GM23338 (cell line): ENCODE results near the gene KIF25. TPM values are rescaled to one million over a fixed set of nuclear protein-coding genes. Genes with fewer than 3 reads are reported as not detected.

Source experiments
- ATAC-seq: fragments of 200-7000 bp; cut with Tn5 transposase; 3 replicates; pipeline ENCODE4 v1.9.1; 2020
- DNase-seq: peaks from one replicate; pipeline ENCODE4 v3.0.0-alpha.2; 2015; ENCODE audit warnings: low spot score
- H2AFZ ChIP-seq: fragments of 200-600 bp; sonication (generic); 2 replicates; pipeline ENCODE4 v1.8.0; 2016; ENCODE audit warnings: antibody characterized with exemption, mild to moderate bottlenecking, moderate library complexity
- H3F3A ChIP-seq: fragments of 200-600 bp; sonication (generic); replicated peaks from 2 replicates; pipeline ENCODE4 v1.8.0; 2017; ENCODE audit warnings: antibody characterized with exemption, mixed run types, low read depth
- H3K27ac ChIP-seq: fragments of 200-600 bp; sonication (generic); 2 replicates; pipeline ENCODE4 v1.6.1; 2016; ENCODE audit warnings: low read depth
- H3K27me3 ChIP-seq: fragments of 200-600 bp; sonication (generic); 2 replicates; pipeline ENCODE4 v1.8.0; 2016; ENCODE audit warnings: mild to moderate bottlenecking, mixed run types, moderate library complexity; ENCODE audit not compliant: insufficient read depth
- H3K36me3 ChIP-seq: fragments of 200-600 bp; sonication (generic); 2 replicates; pipeline ENCODE4 v1.8.0; 2016; ENCODE audit warnings: mild to moderate bottlenecking; ENCODE audit not compliant: insufficient read depth
- H3K4me1 ChIP-seq: fragments of 200-600 bp; sonication (generic); 2 replicates; pipeline ENCODE4 v1.8.0; 2016; ENCODE audit warnings: mild to moderate bottlenecking, moderate library complexity; ENCODE audit not compliant: insufficient read depth
- H3K4me2 ChIP-seq: fragments of 200-600 bp; sonication (generic); 2 replicates; pipeline ENCODE4 v1.7.1; 2017; ENCODE audit warnings: mixed run types
- H3K4me3 ChIP-seq: fragments of 200-600 bp; sonication (generic); 2 replicates; pipeline ENCODE4 v1.6.1; 2016; ENCODE audit warnings: mixed run types
- H3K79me2 ChIP-seq: fragments of 200-600 bp; sonication (generic); replicated peaks from 2 replicates; pipeline ENCODE4 v1.8.0; 2017; ENCODE audit warnings: mild to moderate bottlenecking; ENCODE audit not compliant: insufficient read depth
- H3K9me2 ChIP-seq: fragments of 200-600 bp; sonication (generic); 2 replicates; pipeline ENCODE4 v1.8.0; 2017; ENCODE audit not compliant: insufficient read depth
- H4K20me1 ChIP-seq: fragments of 200-600 bp; sonication (generic); replicated peaks from 2 replicates; pipeline ENCODE4 v1.8.0; 2017; ENCODE audit warnings: mild to moderate bottlenecking; ENCODE audit not compliant: insufficient read depth
- H3K27ac Mint-ChIP-seq: 2 replicates; pipeline ENCODE4 v1.8.0; 2020; ENCODE audit warnings: inconsistent platforms, mild to moderate bottlenecking, moderate library complexity, mixed read lengths
- H3K27me3 Mint-ChIP-seq: 3 replicates; pipeline ENCODE4 v1.8.0; 2022; ENCODE audit warnings: low read depth, mild to moderate bottlenecking, moderate library complexity, mixed read lengths, inconsistent platforms; ENCODE audit not compliant: insufficient read depth, poor library complexity
- H3K36me3 Mint-ChIP-seq: 3 replicates; pipeline ENCODE4 v1.8.0; 2021; ENCODE audit warnings: low read depth, mild to moderate bottlenecking, inconsistent platforms, moderate library complexity, mixed read lengths
- H3K4me1 Mint-ChIP-seq: 3 replicates; pipeline ENCODE4 v1.8.0; 2020; ENCODE audit warnings: mild to moderate bottlenecking, inconsistent platforms, mixed read lengths
- H3K4me3 Mint-ChIP-seq: 3 replicates; pipeline ENCODE4 v1.8.0; 2021; ENCODE audit warnings: moderate library complexity, mild to moderate bottlenecking, inconsistent platforms, mixed read lengths
- H3K9me3 Mint-ChIP-seq: 3 replicates; pipeline ENCODE4 v1.8.0; 2020; ENCODE audit warnings: moderate library complexity, mild to moderate bottlenecking, inconsistent platforms, mixed read lengths
- CREB1 ChIP-seq: fragments of 250-450 bp; sonication (Bioruptor Pico); IDR thresholded peaks from 2 replicates; pipeline ENCODE4 v1.5.0; 2020; ENCODE audit warnings: low read depth, mild to moderate bottlenecking, moderate library complexity
- CTCF ChIP-seq, 2 experiments: fragments of 200-600 bp in 1 of 2; sonication (generic) in 1 of 2; conservative IDR thresholded peaks; 2 replicates each; pipeline versions ENCODE4 v1.5.1 to v1.6.1; 2016 to 2017; ENCODE audit warnings: antibody characterized with exemption in 2 of 2, low read depth in 2 of 2, mild to moderate bottlenecking in 2 of 2, moderate library complexity in 1 of 2
- EZH2 ChIP-seq: fragments of 200-600 bp; sonication (generic); IDR thresholded peaks from one replicate; pipeline ENCODE4 v1.8.0; 2017; ENCODE audit warnings: antibody characterized with exemption, mild to moderate bottlenecking, low read depth; ENCODE audit not compliant: unreplicated experiment
- EZH2phosphoT487 ChIP-seq: fragments of 200-600 bp; sonication (generic); IDR thresholded peaks from one replicate; pipeline ENCODE4 v1.8.1; 2018; ENCODE audit warnings: antibody characterized with exemption; ENCODE audit not compliant: unreplicated experiment
- JUNB ChIP-seq: IDR thresholded peaks from one replicate; pipeline ENCODE4 v1.6.1; 2016; ENCODE audit warnings: antibody characterized with exemption; ENCODE audit not compliant: unreplicated experiment
- POLR2AphosphoS5 ChIP-seq: IDR thresholded peaks from 2 replicates; pipeline ENCODE4 v1.6.1; 2016; ENCODE audit warnings: antibody characterized with exemption, low read depth
- STAT1 ChIP-seq: IDR thresholded peaks from one replicate; pipeline ENCODE4 v1.6.1; 2016; ENCODE audit warnings: antibody characterized with exemption; ENCODE audit not compliant: unreplicated experiment
- ZNF331 ChIP-seq: fragments of 250-450 bp; sonication (Bioruptor Pico); IDR thresholded peaks from 2 replicates; pipeline ENCODE4 v1.5.0; 2020; ENCODE audit warnings: low read depth, mild to moderate bottlenecking, moderate library complexity
- polyA plus RNA-seq: library from polyadenylated mRNA; unstranded; fragments of >200 nt; fragmentation: Nextera tagmentation; extraction: Ambion mirVana; gene quantifications from 2 replicates; pipeline ENCODE4 v1.2.1, GENCODE V29; 2016
- total RNA-seq: library from RNA; depleted of rRNA; stranded (reverse); fragments of >200 nt; shearing (Covaris generic); gene quantifications from 2 replicates; pipeline ENCODE4 v1.2.3, GENCODE V29; 2014
- TF ChIP-seq, protein P1 (sequence below): IDR thresholded peaks from 2 replicates; pipeline ENCODE4 v1.6.1; 2016; ENCODE audit warnings: antibody characterized with exemption
- TF ChIP-seq, protein P2 (sequence below): IDR thresholded peaks from one replicate; pipeline ENCODE4 v1.6.1; 2018; ENCODE audit warnings: antibody characterized with exemption; ENCODE audit not compliant: unreplicated experiment
- TF ChIP-seq, protein P3 (sequence below): fragments of 250-450 bp; sonication (Bioruptor Pico); IDR thresholded peaks from 2 replicates; pipeline ENCODE4 v1.5.0; 2020; ENCODE audit warnings: mild to moderate bottlenecking, moderate library complexity

The KIF25 gene
- total and polyA plus RNA-seq, 2 experiments from 2014 or later: 0.69 to 0.76 TPM

DNA sequence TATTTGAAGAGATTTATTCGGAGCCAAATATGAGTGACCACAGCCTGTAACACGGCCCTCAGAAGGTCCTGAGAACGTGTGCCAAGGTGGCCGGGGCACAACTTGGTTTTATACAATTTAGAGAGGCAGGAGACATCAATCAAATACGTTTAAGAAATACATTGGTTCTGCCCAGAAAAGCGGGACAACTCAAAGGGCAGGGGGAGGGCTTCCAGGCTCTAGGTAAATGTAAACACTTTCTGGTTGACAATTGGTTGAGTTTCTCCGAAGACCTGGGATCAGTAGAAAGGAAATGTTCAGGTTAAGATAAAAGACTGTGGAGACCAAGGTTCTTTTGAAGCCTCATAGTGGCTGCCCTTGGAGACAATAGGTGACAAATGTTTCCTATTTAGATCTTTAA lies 18.9 kb upstream of the KIF25 start:
- Histone ChIP-seq H3K4me3 (no peak overlapping the region), H3K27me3 (no peaks in the 10 kb centered on the region), H4K20me1 (0 out of 2 replicates have a peak, but pooled peaks cover 3% of the 10 kb centered on the region), H3K36me3 (no peaks in the 10 kb centered on the region), H3F3A (no peaks in the 10 kb centered on the region), H2AFZ (no peak overlapping the region), H3K79me2 (no peaks in the 10 kb centered on the region), H3K4me2 (no peak overlapping the region), H3K9me2 (no peaks in the 10 kb centered on the region), H3K27ac (no peak overlapping the region), H3K4me1 (0 out of 2 replicates have a peak, but pooled peaks cover 2% of the 10 kb centered on the region)
- no peak for DNase-seq
- Mint-ChIP-seq H3K27ac (no peak overlapping the region), H3K36me3 (peaks cover 6% of the 10 kb centered on the region), H3K9me3 (peaks cover 12% of the 10 kb centered on the region), H3K27me3 (peaks cover 4% of the 10 kb centered on the region), H3K4me3 (no peak overlapping the region), H3K4me1 (peaks cover 5% of the 10 kb centered on the region; the same call in 2 of the 3 replicates)
- TF ChIP-seq, protein P1, sequence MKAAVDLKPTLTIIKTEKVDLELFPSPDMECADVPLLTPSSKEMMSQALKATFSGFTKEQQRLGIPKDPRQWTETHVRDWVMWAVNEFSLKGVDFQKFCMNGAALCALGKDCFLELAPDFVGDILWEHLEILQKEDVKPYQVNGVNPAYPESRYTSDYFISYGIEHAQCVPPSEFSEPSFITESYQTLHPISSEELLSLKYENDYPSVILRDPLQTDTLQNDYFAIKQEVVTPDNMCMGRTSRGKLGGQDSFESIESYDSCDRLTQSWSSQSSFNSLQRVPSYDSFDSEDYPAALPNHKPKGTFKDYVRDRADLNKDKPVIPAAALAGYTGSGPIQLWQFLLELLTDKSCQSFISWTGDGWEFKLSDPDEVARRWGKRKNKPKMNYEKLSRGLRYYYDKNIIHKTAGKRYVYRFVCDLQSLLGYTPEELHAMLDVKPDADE: no peak
- TF ChIP-seq, protein P2, sequence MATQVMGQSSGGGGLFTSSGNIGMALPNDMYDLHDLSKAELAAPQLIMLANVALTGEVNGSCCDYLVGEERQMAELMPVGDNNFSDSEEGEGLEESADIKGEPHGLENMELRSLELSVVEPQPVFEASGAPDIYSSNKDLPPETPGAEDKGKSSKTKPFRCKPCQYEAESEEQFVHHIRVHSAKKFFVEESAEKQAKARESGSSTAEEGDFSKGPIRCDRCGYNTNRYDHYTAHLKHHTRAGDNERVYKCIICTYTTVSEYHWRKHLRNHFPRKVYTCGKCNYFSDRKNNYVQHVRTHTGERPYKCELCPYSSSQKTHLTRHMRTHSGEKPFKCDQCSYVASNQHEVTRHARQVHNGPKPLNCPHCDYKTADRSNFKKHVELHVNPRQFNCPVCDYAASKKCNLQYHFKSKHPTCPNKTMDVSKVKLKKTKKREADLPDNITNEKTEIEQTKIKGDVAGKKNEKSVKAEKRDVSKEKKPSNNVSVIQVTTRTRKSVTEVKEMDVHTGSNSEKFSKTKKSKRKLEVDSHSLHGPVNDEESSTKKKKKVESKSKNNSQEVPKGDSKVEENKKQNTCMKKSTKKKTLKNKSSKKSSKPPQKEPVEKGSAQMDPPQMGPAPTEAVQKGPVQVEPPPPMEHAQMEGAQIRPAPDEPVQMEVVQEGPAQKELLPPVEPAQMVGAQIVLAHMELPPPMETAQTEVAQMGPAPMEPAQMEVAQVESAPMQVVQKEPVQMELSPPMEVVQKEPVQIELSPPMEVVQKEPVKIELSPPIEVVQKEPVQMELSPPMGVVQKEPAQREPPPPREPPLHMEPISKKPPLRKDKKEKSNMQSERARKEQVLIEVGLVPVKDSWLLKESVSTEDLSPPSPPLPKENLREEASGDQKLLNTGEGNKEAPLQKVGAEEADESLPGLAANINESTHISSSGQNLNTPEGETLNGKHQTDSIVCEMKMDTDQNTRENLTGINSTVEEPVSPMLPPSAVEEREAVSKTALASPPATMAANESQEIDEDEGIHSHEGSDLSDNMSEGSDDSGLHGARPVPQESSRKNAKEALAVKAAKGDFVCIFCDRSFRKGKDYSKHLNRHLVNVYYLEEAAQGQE: no peak
- TF ChIP-seq ZNF331 (CRISPR knock-in tag): no peak
- no peak for TF ChIP-seq EZH2phosphoT487
- TF ChIP-seq STAT1: no peak
- no peak for TF ChIP-seq EZH2
- no peak for TF ChIP-seq JUNB
- no peak for TF ChIP-seq POLR2AphosphoS5
- TF ChIP-seq, protein P3, sequence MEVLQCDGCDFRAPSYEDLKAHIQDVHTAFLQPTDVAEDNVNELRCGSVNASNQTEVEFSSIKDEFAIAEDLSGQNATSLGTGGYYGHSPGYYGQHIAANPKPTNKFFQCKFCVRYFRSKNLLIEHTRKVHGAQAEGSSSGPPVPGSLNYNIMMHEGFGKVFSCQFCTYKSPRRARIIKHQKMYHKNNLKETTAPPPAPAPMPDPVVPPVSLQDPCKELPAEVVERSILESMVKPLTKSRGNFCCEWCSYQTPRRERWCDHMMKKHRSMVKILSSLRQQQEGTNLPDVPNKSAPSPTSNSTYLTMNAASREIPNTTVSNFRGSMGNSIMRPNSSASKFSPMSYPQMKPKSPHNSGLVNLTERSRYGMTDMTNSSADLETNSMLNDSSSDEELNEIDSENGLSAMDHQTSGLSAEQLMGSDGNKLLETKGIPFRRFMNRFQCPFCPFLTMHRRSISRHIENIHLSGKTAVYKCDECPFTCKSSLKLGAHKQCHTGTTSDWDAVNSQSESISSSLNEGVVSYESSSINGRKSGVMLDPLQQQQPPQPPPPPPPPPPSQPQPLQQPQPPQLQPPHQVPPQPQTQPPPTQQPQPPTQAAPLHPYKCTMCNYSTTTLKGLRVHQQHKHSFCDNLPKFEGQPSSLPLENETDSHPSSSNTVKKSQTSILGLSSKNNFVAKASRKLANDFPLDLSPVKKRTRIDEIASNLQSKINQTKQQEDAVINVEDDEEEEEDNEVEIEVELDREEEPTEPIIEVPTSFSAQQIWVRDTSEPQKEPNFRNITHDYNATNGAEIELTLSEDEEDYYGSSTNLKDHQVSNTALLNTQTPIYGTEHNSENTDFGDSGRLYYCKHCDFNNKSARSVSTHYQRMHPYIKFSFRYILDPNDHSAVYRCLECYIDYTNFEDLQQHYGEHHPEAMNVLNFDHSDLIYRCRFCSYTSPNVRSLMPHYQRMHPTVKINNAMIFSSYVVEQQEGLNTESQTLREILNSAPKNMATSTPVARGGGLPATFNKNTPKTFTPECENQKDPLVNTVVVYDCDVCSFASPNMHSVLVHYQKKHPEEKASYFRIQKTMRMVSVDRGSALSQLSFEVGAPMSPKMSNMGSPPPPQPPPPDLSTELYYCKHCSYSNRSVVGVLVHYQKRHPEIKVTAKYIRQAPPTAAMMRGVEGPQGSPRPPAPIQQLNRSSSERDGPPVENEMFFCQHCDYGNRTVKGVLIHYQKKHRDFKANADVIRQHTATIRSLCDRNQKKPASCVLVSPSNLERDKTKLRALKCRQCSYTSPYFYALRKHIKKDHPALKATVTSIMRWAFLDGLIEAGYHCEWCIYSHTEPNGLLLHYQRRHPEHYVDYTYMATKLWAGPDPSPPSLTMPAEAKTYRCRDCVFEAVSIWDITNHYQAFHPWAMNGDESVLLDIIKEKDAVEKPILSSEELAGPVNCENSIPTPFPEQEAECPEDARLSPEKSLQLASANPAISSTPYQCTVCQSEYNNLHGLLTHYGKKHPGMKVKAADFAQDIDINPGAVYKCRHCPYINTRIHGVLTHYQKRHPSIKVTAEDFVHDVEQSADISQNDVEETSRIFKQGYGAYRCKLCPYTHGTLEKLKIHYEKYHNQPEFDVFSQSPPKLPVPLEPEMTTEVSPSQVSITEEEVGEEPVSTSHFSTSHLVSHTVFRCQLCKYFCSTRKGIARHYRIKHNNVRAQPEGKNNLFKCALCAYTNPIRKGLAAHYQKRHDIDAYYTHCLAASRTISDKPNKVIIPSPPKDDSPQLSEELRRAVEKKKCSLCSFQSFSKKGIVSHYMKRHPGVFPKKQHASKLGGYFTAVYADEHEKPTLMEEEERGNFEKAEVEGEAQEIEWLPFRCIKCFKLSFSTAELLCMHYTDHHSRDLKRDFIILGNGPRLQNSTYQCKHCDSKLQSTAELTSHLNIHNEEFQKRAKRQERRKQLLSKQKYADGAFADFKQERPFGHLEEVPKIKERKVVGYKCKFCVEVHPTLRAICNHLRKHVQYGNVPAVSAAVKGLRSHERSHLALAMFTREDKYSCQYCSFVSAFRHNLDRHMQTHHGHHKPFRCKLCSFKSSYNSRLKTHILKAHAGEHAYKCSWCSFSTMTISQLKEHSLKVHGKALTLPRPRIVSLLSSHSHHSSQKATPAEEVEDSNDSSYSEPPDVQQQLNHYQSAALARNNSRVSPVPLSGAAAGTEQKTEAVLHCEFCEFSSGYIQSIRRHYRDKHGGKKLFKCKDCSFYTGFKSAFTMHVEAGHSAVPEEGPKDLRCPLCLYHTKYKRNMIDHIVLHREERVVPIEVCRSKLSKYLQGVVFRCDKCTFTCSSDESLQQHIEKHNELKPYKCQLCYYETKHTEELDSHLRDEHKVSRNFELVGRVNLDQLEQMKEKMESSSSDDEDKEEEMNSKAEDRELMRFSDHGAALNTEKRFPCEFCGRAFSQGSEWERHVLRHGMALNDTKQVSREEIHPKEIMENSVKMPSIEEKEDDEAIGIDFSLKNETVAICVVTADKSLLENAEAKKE (CRISPR knock-in tag): no peak
- no peak for TF ChIP-seq CREB1 (CRISPR knock-in tag)
- TF ChIP-seq CTCF (conservative IDR thresholded peaks at IDR 0.05; ENCODE audit: low read depth in 2 of 2): no peak
- no peak for ATAC-seq
